ENCODE measurements around the gene TTC38.

GRCh38 chr22:46299101-46299500 lies 31.3 kb downstream of the TTC38 start:
- TF ChIP-seq, protein P1, sequence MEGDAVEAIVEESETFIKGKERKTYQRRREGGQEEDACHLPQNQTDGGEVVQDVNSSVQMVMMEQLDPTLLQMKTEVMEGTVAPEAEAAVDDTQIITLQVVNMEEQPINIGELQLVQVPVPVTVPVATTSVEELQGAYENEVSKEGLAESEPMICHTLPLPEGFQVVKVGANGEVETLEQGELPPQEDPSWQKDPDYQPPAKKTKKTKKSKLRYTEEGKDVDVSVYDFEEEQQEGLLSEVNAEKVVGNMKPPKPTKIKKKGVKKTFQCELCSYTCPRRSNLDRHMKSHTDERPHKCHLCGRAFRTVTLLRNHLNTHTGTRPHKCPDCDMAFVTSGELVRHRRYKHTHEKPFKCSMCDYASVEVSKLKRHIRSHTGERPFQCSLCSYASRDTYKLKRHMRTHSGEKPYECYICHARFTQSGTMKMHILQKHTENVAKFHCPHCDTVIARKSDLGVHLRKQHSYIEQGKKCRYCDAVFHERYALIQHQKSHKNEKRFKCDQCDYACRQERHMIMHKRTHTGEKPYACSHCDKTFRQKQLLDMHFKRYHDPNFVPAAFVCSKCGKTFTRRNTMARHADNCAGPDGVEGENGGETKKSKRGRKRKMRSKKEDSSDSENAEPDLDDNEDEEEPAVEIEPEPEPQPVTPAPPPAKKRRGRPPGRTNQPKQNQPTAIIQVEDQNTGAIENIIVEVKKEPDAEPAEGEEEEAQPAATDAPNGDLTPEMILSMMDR (IDR thresholded peaks at IDR 0.05; ENCODE audit: low read depth, low read length, poor library complexity, severe bottlenecking): no peak
- TF ChIP-seq EZH2phosphoT487 (IDR thresholded peaks at IDR 0.05; ENCODE audit: borderline replicate concordance, low read length): no peak
